ENCODE measurements around the gene BLVRB. TPM values are rescaled to one million over a fixed set of nuclear protein-coding genes. Genes with fewer than 3 reads are reported as not detected.
A peak's percentile ranks its signal among the peaks of the same experiment; 100 is the strongest.
"Not testable (repeated sequence)": the region's sequence is repeated elsewhere in the genome, so short reads cannot be mapped to it uniquely, and the experiment has no call there.

The BLVRB gene
- total RNA-seq, 3 donors from 2014 or later = 206 to 322 (median 284) TPM

DNA sequence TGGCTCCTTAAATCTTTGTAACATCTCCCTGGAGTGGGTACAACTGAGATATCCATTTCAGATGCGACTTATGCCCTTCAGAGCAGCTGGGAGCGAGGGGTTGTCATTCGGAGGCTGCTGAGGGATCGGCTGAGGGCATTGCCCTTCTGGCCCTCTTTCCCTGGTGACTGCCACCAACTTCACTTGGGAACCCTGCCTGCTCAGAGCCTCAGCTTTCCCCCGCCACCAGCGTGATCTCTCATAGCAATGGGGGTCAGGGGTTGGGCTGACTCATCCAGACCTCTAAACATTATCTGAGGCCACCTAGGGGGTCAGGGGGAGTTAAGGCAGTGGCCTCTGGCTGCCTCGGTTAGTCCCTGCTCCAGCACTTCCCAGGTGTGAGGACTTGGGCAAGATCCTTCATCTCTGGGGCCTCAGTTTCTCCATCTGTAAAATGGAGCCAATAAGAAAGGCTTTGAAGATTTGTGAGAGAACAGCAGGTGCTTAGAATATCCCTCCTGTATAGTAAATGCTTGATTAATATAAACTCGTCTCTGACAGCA, 53.5 kb downstream of the BLVRB start:
- DNase-seq (ENCODE audit: low spot score in 2 of 2) = no peak
- peak overlapping the region; percentile 72 to 85 for H3K27ac ChIP-seq
- H3K36me3 ChIP-seq = no peaks in the 10 kb centered on the region
- H3K4me1 ChIP-seq = peaks cover 0 to 7% of the 10 kb centered on the region in 2 donors
- no peak for TF ChIP-seq CTCF (IDR thresholded peaks at IDR 0.05)
- no peak for TF ChIP-seq POLR2AphosphoS5 (IDR thresholded peaks at IDR 0.05)
- no peak for TF ChIP-seq POLR2A (IDR thresholded peaks at IDR 0.05)
- intact Hi-C loops (cut with DNase I; ENCODE audit: low total_unique reads) = no loop called here
- no peaks in the 10 kb centered on the region for H3K27me3 ChIP-seq
- no peaks in the 10 kb centered on the region for H3K9me3 ChIP-seq
- H3K4me3 ChIP-seq = no peak overlapping the region

DNA sequence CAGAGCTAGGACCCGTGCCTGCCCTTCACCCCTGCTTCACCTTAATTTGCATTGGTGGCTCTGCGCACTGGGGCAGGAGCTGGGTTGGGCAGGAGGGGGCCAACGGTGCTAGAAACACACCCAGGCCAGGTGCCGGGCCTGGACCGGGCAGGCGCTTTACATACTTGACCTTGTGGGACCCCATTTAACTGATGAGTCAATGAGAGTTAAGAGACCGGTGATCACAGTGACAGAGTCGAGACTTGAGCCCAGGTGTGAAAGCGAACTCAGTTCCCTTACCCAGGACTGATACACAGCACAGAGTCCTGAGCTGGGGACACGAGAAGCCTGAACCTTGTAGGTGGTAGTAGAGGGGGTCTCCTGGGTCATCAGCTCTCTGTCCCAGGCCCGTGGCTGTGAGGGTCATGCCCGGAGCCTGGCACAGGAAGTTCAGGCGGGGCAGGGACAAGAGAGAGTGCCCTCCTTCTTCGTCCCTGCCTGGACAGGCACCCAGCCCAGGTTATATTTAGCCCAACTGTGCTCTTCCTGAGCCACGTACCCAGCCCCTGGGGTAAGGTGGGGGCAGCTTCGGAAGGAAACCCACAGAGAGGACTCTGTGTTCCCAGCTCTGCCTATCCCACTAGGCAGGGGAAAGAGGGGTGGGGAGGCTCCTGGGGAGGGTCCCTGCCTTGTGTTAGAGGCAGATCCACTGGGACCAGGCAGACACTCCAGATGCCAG, 54.3 kb downstream of the BLVRB start:
- Histone ChIP-seq H3K4me1 (peaks cover 0 to 7% of the 10 kb centered on the region in 2 donors), H3K9me3 (no peaks in the 10 kb centered on the region), H3K36me3 (no peaks in the 10 kb centered on the region), H3K4me3 (peak overlapping the region in 1 of 3 donors; percentile 28), H3K27me3 (no peaks in the 10 kb centered on the region), H3K27ac (peak overlapping the region; percentile 72 to 85)
- intact Hi-C loops (cut with DNase I; ENCODE audit: low total_unique reads) = no loop called here
- DNase-seq (ENCODE audit: low spot score in 2 of 2) = peak in 1 of 2 donors; percentile 62
- TF ChIP-seq CTCF (IDR thresholded peaks at IDR 0.05) (no peak), POLR2AphosphoS5 (IDR thresholded peaks at IDR 0.05) (peak in 1 of 3 donors; percentile 34)

DNA sequence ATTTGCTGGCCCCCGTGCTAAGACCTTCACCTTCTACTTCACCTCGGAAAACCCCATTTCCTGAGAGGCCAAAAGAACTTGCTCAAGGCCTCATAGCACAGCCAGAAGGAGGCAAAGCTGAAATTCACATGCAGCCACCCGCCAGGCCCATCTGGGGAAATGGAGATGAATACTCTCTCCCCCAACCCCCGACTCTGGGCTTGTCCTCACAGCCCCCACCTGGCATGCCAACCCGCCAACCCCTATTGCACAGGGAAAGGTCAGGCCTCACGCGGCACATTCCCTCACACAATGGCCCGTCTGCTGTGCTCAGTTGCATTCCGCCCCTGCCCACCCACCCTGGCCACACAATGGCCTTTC, 55.5 kb downstream of the BLVRB start:
- Histone ChIP-seq H3K9me3 (no peaks in the 10 kb centered on the region), H3K4me3 (no peak overlapping the region), H3K27ac (peak overlapping the region in 1 of 2 donors; percentile 72), H3K27me3 (no peaks in the 10 kb centered on the region), H3K4me1 (peaks cover 0 to 6% of the 10 kb centered on the region in 2 donors), H3K36me3 (no peaks in the 10 kb centered on the region)
- TF ChIP-seq POLR2AphosphoS5 (IDR thresholded peaks at IDR 0.05) = no peak
- TF ChIP-seq POLR2A (IDR thresholded peaks at IDR 0.05) = no peak
- no peak for TF ChIP-seq CTCF (IDR thresholded peaks at IDR 0.05)
- intact Hi-C loops (cut with DNase I; ENCODE audit: low total_unique reads) = no loop called here
- DNase-seq (ENCODE audit: low spot score in 2 of 2) = no peak

DNA sequence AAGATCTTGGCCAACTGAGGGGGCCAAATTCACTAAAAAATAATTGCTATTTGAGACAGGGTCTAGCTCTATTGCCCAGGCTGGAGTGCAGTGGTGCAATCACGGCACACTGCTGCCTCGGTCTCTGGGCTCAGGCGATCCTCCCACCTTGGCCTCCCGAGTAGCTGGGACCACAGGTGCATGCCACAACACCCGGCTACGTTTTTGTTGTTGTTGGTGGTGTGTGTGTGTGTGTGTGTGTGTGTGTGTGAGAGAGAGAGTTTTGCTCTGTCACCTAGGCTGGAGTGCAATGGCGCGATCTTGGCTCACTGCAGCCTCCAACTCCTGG, 57.0 kb downstream of the BLVRB start:
- DNase-seq (ENCODE audit: low spot score in 2 of 2); H3K4me1 ChIP-seq; H3K36me3 ChIP-seq; H3K9me3 ChIP-seq; H3K4me3 ChIP-seq; H3K27ac ChIP-seq; intact Hi-C loops (cut with DNase I; ENCODE audit: low total_unique reads); H3K27me3 ChIP-seq: not testable (repeated sequence)

GRCh38 chr19:40407714-40408597, 57.6 kb downstream of the BLVRB start:
- H3K9me3 ChIP-seq = no peaks in the 10 kb centered on the region
- intact Hi-C loops (cut with DNase I; ENCODE audit: low total_unique reads) = no loop called here
- H3K4me1 ChIP-seq = no peaks in the 10 kb centered on the region
- TF ChIP-seq POLR2AphosphoS5 (IDR thresholded peaks at IDR 0.05) (no peak), POLR2A (IDR thresholded peaks at IDR 0.05) (no peak), CTCF (IDR thresholded peaks at IDR 0.05) (no peak)
- no peaks in the 10 kb centered on the region for H3K36me3 ChIP-seq
- no peak overlapping the region for H3K27ac ChIP-seq
- no peak for DNase-seq (ENCODE audit: low spot score in 2 of 2)
- H3K4me3 ChIP-seq = no peak overlapping the region
- no peaks in the 10 kb centered on the region for H3K27me3 ChIP-seq

Data from breast epithelium (tissue), 4 donors.